H9 (cell line): ENCODE measurements around the gene ERO1B. TPM values are rescaled to one million over a fixed set of nuclear protein-coding genes. Genes with fewer than 3 reads are reported as not detected.

Experiments used
- DNase-seq: peaks from one replicate; pipeline ENCODE4 v3.0.0-alpha.2; 2017
- H2AFZ ChIP-seq: one replicate; pipeline ENCODE4 v1.6.1; 2013; ENCODE audit warnings: mild to moderate bottlenecking, low read length, control low read depth, moderate library complexity
- H2AK5ac ChIP-seq: 2 replicates; pipeline ENCODE4 v1.6.1; 2013; ENCODE audit warnings: low read length, control low read depth, mixed read lengths; ENCODE audit not compliant: insufficient read length
- H2BK120ac ChIP-seq: one replicate; pipeline ENCODE4 v1.6.1; 2013; ENCODE audit warnings: low read depth, mild to moderate bottlenecking, low read length, control low read depth, inconsistent platforms; ENCODE audit not compliant: poor library complexity, severe bottlenecking
- H2BK12ac ChIP-seq: 2 replicates; pipeline ENCODE4 v1.6.1; 2013; ENCODE audit warnings: low read length, control low read depth, mixed read lengths, low read depth; ENCODE audit not compliant: insufficient read length
- H2BK15ac ChIP-seq: 2 replicates; pipeline ENCODE4 v1.6.1; 2013; ENCODE audit warnings: low read depth, low read length, control low read depth
- H2BK20ac ChIP-seq: one replicate; pipeline ENCODE4 v1.6.1; 2013; ENCODE audit warnings: low read depth, mild to moderate bottlenecking, low read length, control low read depth, inconsistent platforms; ENCODE audit not compliant: poor library complexity, severe bottlenecking
- H2BK5ac ChIP-seq: 2 replicates; pipeline ENCODE4 v1.6.1; 2013; ENCODE audit warnings: low read length, control low read depth, mixed read lengths; ENCODE audit not compliant: insufficient read length
- H3K14ac ChIP-seq: 2 replicates; pipeline ENCODE4 v1.6.1; 2013; ENCODE audit warnings: low read length, control low read depth; ENCODE audit not compliant: insufficient read depth
- H3K18ac ChIP-seq: 2 replicates; pipeline ENCODE4 v1.6.1; 2013; ENCODE audit warnings: low read depth, mild to moderate bottlenecking, mixed read lengths, low read length, control low read depth; ENCODE audit not compliant: insufficient read length
- H3K23ac ChIP-seq: 2 replicates; pipeline ENCODE4 v1.6.1; 2013; ENCODE audit warnings: low read length, control low read depth, mixed read lengths, low read depth; ENCODE audit not compliant: insufficient read length
- H3K23me2 ChIP-seq: 2 replicates; pipeline ENCODE4 v1.6.1; 2013; ENCODE audit warnings: low read depth, mild to moderate bottlenecking, mixed read lengths, low read length, control low read depth; ENCODE audit not compliant: insufficient read length, poor library complexity, severe bottlenecking
- H3K27ac ChIP-seq: 2 replicates; pipeline ENCODE4 v1.5.1; 2013; ENCODE audit warnings: low read length, control low read depth, mixed read lengths, low read depth; ENCODE audit not compliant: insufficient read length
- H3K27me3 ChIP-seq: 2 replicates; pipeline ENCODE4 v1.6.1; 2013; ENCODE audit warnings: low read length, control low read depth, inconsistent platforms; ENCODE audit not compliant: insufficient read depth
- H3K4ac ChIP-seq: 2 replicates; pipeline ENCODE4 v1.6.1; 2013; ENCODE audit warnings: low read depth, mild to moderate bottlenecking, control low read depth, inconsistent platforms, low read length, moderate library complexity
- H3K4me1 ChIP-seq: 2 replicates; pipeline ENCODE4 v1.6.1; 2013; ENCODE audit warnings: low read length, control low read depth, inconsistent platforms; ENCODE audit not compliant: insufficient read depth
- H3K4me2 ChIP-seq: 2 replicates; pipeline ENCODE4 v1.6.1; 2013; ENCODE audit warnings: low read length, control low read depth, mixed read lengths; ENCODE audit not compliant: insufficient read length, insufficient read depth
- H3K56ac ChIP-seq: 2 replicates; pipeline ENCODE4 v1.6.1; 2013; ENCODE audit warnings: low read depth, mild to moderate bottlenecking, mixed read lengths, low read length, control low read depth; ENCODE audit not compliant: insufficient read length
- H3K79me1 ChIP-seq: 2 replicates; pipeline ENCODE4 v1.6.1; 2013; ENCODE audit warnings: low read depth, mild to moderate bottlenecking, moderate library complexity, low read length, control low read depth, inconsistent platforms; ENCODE audit not compliant: insufficient read depth, poor library complexity, severe bottlenecking
- H3K79me2 ChIP-seq: 2 replicates; pipeline ENCODE4 v1.6.1; 2013; ENCODE audit warnings: low read length, control low read depth, inconsistent platforms; ENCODE audit not compliant: insufficient read depth
- H3K9ac ChIP-seq: 2 replicates; pipeline ENCODE4 v1.6.1; 2013; ENCODE audit warnings: low read length, control low read depth, mixed read lengths; ENCODE audit not compliant: insufficient read length; ENCODE audit errors: extremely low read depth
- H3K9me3 ChIP-seq: one replicate; pipeline ENCODE4 v1.6.1; 2013; ENCODE audit warnings: low read depth, low read length, inconsistent platforms; ENCODE audit not compliant: control insufficient read depth
- H3T11ph ChIP-seq: one replicate; pipeline ENCODE4 v1.6.1; 2013; ENCODE audit warnings: mild to moderate bottlenecking, low read length, control low read depth, inconsistent platforms
- H4K20me1 ChIP-seq: one replicate; pipeline ENCODE4 v1.6.1; 2013; ENCODE audit not compliant: control insufficient read depth, insufficient read length, insufficient read depth
- H4K5ac ChIP-seq: 2 replicates; pipeline ENCODE4 v1.6.1; 2013; ENCODE audit warnings: low read depth, mild to moderate bottlenecking, mixed read lengths, low read length, control low read depth; ENCODE audit not compliant: insufficient read length
- H4K8ac ChIP-seq: replicated peaks from 2 replicates; pipeline ENCODE4 v1.6.1; 2013; ENCODE audit warnings: low read length, control low read depth, mixed read lengths, low read depth; ENCODE audit not compliant: insufficient read length
- H4K91ac ChIP-seq: 2 replicates; pipeline ENCODE4 v1.6.1; 2013; ENCODE audit warnings: low read depth, mild to moderate bottlenecking, moderate library complexity, mixed read lengths, low read length, control low read depth; ENCODE audit not compliant: insufficient read length
- H3K27ac Mint-ChIP-seq, 3 experiments: 2 replicates in 2 of 3; 3 replicates in 1 of 3; pipeline ENCODE4 v1.8.0; 2020 to 2021; ENCODE audit warnings: mixed read lengths in 3 of 3, mild to moderate bottlenecking in 1 of 3, moderate library complexity in 1 of 3
- H3K27me3 Mint-ChIP-seq: 2 replicates; pipeline ENCODE4 v1.8.0; 2021; ENCODE audit warnings: low read depth, mild to moderate bottlenecking, moderate library complexity, mixed read lengths
- H3K36me3 Mint-ChIP-seq, 3 experiments: 2 replicates in 2 of 3; 3 replicates in 1 of 3; pipeline ENCODE4 v1.8.0; 2020 to 2021; ENCODE audit warnings: low read depth in 3 of 3, mixed read lengths in 3 of 3; ENCODE audit not compliant: insufficient read depth in 1 of 3
- H3K4me1 Mint-ChIP-seq, 2 experiments: 2 replicates each; pipeline ENCODE4 v1.8.0; 2020; ENCODE audit warnings: mixed read lengths in 2 of 2
- H3K4me3 Mint-ChIP-seq, 2 experiments: 2 replicates in 1 of 2; 3 replicates in 1 of 2; pipeline ENCODE4 v1.8.0; 2020 to 2021; ENCODE audit warnings: mild to moderate bottlenecking in 2 of 2, mixed read lengths in 2 of 2, moderate library complexity in 1 of 2
- H3K9me3 Mint-ChIP-seq, 2 experiments: 2 replicates in 1 of 2; 3 replicates in 1 of 2; pipeline ENCODE4 v1.8.0; 2020; ENCODE audit warnings: mild to moderate bottlenecking in 2 of 2, mixed read lengths in 2 of 2, moderate library complexity in 1 of 2
- WGBS: extraction: QIAGEN DNeasy Blood & Tissue Kit; methylation state at CpG from one replicate; pipeline ENCODE4 v1.1.7; 2013; ENCODE audit warnings: missing lambda C conversion rate, low lambda C conversion rate, mixed read lengths; ENCODE audit not compliant: insufficient read length; ENCODE audit errors: extremely low coverage; 5-methylcytosine and 5-hydroxymethylcytosine counted together
- total RNA-seq: library from RNA; stranded (reverse); gene quantifications from 2 replicates; pipeline ENCODE4 v1.2.1, GENCODE V29; 2021
- TF ChIP-seq, protein P1 (sequence below): fragments of 200-600 bp; sonication (generic); conservative IDR thresholded peaks from 3 replicates; pipeline ENCODE4 v1.8.0; 2021; ENCODE audit warnings: antibody characterized with exemption, mild to moderate bottlenecking

ERO1B gene
- total RNA-seq, 1 experiment from 2014 or later: 1.5 TPM

DNA sequence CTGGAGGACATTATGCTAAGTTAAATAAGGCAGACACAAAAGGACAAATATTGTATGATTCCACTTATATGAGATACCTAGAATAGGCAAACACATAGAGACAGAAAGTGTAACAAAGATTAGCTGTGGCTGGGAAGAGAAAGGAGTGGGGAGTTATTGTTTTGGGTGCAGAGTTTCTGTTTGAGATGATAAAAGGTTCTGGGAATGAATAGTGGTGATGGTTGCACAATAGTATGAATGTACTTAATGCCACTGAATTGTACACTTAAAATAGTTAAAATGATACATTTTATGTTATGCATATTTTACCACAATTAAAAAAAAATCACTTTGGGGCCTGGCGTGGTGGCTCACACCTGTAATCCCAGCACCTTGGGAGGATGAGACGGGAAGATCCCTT lies 21.2 kb upstream of the ERO1B start:
- Histone ChIP-seq H2BK12ac (no peak overlapping the region), H4K8ac (no peak overlapping the region), H3K27ac (no peak overlapping the region), H4K20me1 (no peaks in the 10 kb centered on the region), H3K56ac (no peak overlapping the region), H3K4me2 (no peak overlapping the region), H2AFZ (no peak overlapping the region), H3K4ac (no peak overlapping the region), H3K23me2 (no peaks in the 10 kb centered on the region), H2BK5ac (no peak overlapping the region), H3K9ac (no peak overlapping the region), H2BK15ac (no peak overlapping the region), H3K79me1 (no peaks in the 10 kb centered on the region), H3K27me3 (no peaks in the 10 kb centered on the region), H2BK120ac (no peak overlapping the region), H3K18ac (no peak overlapping the region), H2BK20ac (no peak overlapping the region), H3K23ac (no peak overlapping the region), H3K79me2 (no peaks in the 10 kb centered on the region), H3K9me3 (no peaks in the 10 kb centered on the region), H3K4me1 (no peaks in the 10 kb centered on the region), H4K5ac (no peak overlapping the region), H3T11ph (no peak overlapping the region), H3K14ac (no peak overlapping the region), H2AK5ac (no peak overlapping the region), H4K91ac (no peak overlapping the region)
- Mint-ChIP-seq H3K9me3 (no peaks in the 10 kb centered on the region), H3K4me3 (no peak overlapping the region), H3K4me1 (peaks cover 5 to 9% of the 10 kb centered on the region in 2 experiments; a peak in 3 of 4 replicates), H3K36me3 (no peaks in the 10 kb centered on the region; a peak in 1 of 7 replicates), H3K27me3 (no peaks in the 10 kb centered on the region), H3K27ac (no peak overlapping the region)
- no peak for DNase-seq
- TF ChIP-seq, protein P1, sequence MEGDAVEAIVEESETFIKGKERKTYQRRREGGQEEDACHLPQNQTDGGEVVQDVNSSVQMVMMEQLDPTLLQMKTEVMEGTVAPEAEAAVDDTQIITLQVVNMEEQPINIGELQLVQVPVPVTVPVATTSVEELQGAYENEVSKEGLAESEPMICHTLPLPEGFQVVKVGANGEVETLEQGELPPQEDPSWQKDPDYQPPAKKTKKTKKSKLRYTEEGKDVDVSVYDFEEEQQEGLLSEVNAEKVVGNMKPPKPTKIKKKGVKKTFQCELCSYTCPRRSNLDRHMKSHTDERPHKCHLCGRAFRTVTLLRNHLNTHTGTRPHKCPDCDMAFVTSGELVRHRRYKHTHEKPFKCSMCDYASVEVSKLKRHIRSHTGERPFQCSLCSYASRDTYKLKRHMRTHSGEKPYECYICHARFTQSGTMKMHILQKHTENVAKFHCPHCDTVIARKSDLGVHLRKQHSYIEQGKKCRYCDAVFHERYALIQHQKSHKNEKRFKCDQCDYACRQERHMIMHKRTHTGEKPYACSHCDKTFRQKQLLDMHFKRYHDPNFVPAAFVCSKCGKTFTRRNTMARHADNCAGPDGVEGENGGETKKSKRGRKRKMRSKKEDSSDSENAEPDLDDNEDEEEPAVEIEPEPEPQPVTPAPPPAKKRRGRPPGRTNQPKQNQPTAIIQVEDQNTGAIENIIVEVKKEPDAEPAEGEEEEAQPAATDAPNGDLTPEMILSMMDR: no peak
- no CpG with 5 or more reads among the region's 2 CpGs for WGBS
